ENCODE measurements around the gene TRAK2.
"Not testable (repeated sequence)": the region's sequence is repeated elsewhere in the genome, so short reads cannot be mapped to it uniquely, and the experiment has no call there.

The TRAK2 gene, protein sequence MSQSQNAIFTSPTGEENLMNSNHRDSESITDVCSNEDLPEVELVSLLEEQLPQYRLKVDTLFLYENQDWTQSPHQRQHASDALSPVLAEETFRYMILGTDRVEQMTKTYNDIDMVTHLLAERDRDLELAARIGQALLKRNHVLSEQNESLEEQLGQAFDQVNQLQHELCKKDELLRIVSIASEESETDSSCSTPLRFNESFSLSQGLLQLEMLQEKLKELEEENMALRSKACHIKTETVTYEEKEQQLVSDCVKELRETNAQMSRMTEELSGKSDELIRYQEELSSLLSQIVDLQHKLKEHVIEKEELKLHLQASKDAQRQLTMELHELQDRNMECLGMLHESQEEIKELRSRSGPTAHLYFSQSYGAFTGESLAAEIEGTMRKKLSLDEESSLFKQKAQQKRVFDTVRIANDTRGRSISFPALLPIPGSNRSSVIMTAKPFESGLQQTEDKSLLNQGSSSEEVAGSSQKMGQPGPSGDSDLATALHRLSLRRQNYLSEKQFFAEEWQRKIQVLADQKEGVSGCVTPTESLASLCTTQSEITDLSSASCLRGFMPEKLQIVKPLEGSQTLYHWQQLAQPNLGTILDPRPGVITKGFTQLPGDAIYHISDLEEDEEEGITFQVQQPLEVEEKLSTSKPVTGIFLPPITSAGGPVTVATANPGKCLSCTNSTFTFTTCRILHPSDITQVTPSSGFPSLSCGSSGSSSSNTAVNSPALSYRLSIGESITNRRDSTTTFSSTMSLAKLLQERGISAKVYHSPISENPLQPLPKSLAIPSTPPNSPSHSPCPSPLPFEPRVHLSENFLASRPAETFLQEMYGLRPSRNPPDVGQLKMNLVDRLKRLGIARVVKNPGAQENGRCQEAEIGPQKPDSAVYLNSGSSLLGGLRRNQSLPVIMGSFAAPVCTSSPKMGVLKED

DNA sequence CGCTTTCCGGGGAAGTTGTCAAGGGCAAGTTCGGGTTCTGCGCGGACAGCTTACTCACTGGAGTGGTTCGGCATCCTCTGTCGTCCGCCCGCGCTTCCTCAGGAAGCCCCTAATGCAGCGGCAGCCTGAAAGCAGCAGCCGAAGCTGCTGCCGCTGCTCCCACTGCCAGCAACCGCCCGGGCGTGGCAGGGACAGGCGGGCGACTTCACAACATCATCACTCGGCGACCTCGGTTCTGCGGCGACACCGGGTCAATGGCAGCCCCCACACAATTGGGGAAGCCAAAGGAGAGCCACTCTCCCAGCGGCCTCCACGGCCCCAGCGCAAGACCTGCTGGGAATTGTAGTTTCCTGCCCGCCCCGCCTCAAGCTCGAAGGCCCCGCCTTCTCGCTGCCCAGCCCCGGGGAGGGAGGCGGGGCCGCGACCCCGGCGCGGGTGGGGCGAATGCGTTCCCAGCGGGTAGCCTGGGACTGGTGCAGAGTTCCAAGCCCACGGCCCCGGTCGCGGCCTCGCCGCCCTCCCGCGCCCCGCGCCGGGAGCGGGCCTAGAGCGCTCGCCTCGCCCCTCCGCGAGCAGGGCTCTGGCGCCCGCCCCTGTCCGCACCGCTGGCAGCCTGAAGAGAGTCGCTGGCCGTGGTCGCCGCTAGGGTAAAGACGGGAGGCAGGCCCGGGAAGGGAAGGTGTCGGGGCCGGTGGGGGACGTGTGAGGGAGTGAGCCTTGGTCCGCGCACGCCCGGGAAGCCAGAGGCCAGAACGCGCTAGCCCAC, at the start of gene TRAK2, which contains the start of gene STRADB:
Gene TRAK2 (minus strand): TSS at position 167 of the 766 bp plus-strand sequence. CDS start 30,951 bp downstream, outside the sequence.
Gene STRADB (plus strand): TSS at position 449 of the 766 bp plus-strand sequence. CDS start 3,101 bp downstream, outside the sequence.
- DNase-seq, result peak; percentile 94

DNA sequence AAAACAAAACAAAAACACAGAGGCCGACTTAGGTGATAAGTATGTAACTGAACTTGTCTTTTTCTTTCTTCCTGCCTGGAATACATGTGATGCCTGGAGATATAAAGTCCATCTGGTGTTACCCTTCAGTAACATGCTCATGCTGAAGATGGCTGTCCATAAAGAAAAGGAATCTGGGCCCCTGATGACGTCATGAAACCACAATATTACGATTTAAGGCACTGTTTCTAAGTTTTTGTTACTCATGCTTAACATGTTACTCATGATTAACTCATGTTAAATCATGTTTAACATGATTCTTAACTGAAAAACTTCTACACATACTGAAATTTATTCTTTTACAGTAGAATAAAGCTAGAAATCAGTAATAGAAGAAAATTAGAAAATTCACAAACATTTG, 49.3 kb upstream of the TRAK2 start:
- DNase-seq, result peak; percentile 68

DNA sequence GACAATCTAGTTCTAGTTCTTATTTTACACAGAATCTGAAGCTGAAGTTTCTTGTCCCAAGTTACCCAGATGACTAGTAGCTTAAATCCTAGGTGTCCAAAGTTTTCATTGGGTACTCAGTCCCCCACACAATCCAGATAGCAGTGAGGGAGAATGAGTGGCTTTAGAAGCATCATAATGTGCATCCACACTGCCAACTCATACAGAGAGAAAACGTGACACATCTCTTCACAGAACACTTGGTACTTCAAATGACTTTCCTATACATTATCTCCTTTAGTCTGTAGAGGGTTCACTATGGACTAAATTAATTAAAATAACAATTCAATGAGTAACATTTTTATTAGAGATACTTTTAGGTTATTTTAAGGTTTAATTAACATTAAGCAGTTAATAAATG, 45.5 kb upstream of the TRAK2 start:
- no peak for DNase-seq

- DNase-seq, result no peak
These were observed 39.0 kb upstream of the TRAK2 start for GRCh38 chr2:201490291-201490690.

- DNase-seq, result peak; percentile 63
These were observed 33.5 kb upstream of the TRAK2 start for GRCh38 chr2:201484805-201485204.

- DNase-seq, result not testable (repeated sequence)
These were observed 32.5 kb upstream of the TRAK2 start for GRCh38 chr2:201483758-201484157.

- DNase-seq, result no peak
These were observed 32.1 kb upstream of the TRAK2 start for GRCh38 chr2:201483342-201483741.

DNA sequence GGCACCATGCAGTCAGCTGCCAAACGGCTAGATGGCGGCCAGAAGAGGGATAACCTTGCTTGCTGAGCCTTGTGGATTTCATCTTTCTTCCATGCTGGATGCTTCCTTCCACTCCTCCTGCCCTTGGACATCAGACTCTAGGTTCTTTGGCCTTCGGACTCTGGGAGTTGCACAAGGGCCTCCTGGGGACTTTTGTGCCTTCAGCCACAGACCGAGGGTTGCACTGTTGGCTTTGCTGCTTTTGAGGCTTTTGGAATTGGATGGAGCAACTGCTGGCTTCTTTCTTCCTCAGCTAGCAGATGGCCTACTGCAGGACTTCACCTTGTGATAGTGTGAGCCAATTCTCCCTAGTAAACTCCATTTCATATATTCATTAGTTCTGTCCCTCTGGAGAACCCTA, 31.3 kb upstream of the TRAK2 start:
- DNase-seq, result no peak

GRCh38 chr2:201472411-201472810, 21.2 kb upstream of the TRAK2 start:
- peak; percentile 33 for DNase-seq

DNA sequence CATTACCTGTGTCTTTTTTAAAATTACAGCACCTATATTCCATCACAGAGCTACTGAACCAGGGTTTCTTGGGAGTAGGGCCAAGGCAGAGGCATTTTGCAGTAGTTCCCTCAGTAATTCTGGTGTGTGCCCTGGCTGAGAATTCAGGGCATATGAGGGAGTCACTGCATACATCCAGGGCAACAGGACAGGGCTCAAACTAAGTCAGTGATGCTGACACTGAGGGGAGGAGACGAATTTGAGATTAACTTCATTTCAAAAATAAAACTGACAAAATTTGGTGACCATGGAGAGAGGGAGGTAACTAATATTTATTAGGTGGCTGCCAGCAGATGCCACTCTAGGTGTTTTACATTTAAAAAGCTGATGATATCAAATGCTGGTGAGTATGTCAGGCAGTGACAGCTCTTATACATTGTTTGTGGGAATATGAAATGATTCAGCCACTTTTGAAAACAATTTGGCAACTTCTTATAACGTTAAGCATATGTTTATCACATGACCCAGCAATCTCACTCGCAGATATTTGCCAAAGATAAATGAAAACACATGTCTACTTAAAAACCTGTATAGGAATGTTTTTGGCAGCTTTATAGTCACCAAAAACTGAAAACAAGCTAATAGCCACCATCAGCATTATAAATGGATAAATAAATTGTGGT, 20.6 kb upstream of the TRAK2 start:
- DNase-seq, result peak; percentile 85

GRCh38 chr2:201470821-201471731, 19.8 kb upstream of the TRAK2 start:
- DNase-seq, result peak; percentile 73

- no peak for DNase-seq
These were observed 16.4 kb upstream of the TRAK2 start for GRCh38 chr2:201467666-201468065.

DNA sequence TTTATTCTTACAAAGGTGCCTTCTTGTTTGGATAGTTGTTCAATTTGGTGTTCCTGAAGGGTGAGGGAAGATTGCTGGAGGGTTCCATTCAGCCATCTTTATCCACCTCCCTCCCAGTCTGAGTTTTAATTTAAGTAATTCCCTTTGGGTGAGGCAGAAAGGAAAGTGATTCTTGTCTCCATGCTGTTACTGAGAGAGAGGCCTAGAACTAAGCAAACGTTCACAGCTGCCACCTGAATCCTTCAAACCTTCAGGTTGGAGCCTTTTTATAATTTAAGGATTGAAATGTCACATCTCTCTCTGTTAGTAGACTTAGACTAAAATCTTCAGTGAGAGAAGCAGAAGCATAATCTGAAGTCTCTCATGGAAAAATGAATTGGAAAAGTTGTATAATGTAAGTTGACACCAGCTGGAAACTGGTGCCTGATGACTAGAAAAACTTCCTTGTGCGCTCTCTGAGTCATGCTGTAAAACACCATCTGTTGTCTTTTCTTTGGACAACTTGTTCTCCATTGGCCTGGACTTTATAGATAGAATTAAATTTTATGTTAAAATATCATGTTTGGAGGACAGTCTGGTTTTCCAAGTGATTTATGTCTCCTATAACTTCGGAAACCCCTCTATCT, 14.9 kb upstream of the TRAK2 start:
- peak; percentile 71 for DNase-seq

DNA sequence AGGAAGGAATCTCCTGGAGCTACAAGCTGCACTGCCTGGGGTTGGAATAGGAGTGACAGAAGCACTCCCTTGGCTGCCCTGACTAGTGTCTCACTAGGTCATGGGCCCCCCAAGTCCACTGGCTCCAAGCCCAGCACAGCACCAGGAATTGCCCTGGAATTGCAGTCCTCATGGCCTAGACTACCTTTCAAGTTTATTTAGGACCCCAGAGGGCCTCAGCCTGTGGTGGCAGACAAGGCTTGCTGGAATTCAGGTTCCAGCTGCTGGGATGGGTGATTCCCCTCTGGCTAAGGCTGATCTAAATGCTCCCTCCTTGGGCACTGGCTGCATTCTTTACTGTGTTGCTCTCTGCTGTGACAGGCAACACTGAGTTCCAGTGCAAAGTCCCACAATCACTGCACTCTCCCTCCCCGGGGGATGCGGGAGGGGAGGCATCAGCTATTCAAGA, 14.3 kb upstream of the TRAK2 start:
- no peak for DNase-seq

GRCh38 chr2:201464547-201464946, 13.3 kb upstream of the TRAK2 start:
- no peak for DNase-seq

GRCh38 chr2:201460532-201460931, 9.3 kb upstream of the TRAK2 start:
- no peak for DNase-seq

- no peak for DNase-seq
These were observed 7.1 kb upstream of the TRAK2 start for GRCh38 chr2:201458381-201458780.

DNA sequence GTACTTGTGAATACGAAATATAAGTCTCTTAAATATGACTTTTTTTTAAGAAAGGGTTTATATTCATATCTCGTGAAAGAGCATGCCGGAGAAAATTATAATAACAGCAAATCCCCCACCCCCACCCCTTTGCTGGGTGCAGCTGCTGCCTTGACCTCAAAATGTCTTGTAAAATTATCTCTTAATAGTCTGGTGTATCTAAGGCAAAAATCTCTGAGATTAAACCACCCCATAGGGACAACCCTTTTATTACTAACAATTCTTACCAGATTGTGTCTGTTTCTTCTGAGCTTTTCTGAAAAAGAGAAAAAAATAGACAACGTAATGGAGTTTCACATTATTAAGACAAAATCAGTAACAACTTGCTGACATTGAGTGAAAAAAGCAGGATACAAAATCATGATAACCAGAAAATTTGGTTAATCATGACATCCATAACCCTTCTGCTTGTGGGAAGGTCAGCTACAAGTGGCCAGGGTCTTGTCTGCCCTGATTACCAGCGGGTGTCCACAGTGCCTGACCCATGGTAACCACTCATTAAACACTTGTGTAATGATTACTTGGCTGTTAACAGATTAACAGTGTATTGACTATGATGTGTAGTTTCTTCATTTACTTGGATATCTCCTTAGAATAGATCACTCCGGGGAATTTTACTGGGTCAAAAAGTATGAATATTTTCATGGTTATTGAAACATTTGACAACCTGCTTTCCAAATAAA, 1.8 kb upstream of the TRAK2 start:
- DNase-seq, result no peak

DNA sequence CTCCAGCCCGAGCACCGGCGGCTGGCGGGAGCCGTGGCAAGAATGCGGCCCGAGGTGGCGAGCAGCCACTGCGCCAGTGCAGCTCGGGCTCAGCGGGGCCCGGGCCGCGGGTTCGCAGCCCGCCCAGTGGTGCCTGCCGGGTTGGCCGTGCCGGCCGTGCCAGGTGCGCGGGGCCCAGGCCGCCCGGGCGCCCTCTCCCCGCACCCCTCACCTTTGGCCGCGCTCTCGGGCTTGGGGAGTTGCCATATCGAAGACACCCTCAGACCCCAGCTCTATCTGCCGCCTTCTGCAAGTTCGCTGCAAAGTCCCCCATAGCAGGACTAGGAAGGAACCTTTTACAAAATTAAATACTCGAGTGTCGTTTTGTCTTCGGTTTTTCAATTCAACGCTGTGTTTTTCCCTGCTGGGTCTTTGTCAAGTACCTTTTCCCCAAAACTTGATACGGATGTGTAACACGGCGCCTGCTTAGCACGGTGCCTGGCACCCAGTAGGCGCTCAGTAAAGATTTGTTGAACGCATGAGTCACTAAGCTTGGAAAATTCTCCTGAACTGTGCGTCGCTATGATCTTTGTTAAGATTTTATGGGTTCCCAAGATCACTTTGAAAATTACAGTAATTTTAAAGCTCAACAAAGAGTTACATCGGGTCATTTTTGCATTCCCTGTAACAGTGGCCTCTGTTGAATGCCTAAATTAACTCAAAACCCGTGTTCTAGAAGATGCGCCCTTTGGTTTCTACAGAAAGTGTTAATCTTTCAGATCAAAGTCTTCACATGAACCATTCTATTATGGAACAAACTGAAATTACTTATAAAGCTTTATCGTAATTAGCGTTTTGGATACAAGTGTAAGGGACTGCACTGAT, 1.0 kb upstream of the TRAK2 start:
- DNase-seq, result peak; percentile 11
